CD4-positive, alpha-beta T cell treated with Interleukin-15 for 1 hour (primary cell): ENCODE measurements around the gene CYP2S1.
"Not testable (repeated sequence)": the region's sequence is repeated elsewhere in the genome, so short reads cannot be mapped to it uniquely, and the experiment has no call there.

Source experiments
- DNase-seq: peaks from one replicate; pipeline ENCODE4 v3.0.0-alpha.2; 2020

Gene CYP2S1, protein sequence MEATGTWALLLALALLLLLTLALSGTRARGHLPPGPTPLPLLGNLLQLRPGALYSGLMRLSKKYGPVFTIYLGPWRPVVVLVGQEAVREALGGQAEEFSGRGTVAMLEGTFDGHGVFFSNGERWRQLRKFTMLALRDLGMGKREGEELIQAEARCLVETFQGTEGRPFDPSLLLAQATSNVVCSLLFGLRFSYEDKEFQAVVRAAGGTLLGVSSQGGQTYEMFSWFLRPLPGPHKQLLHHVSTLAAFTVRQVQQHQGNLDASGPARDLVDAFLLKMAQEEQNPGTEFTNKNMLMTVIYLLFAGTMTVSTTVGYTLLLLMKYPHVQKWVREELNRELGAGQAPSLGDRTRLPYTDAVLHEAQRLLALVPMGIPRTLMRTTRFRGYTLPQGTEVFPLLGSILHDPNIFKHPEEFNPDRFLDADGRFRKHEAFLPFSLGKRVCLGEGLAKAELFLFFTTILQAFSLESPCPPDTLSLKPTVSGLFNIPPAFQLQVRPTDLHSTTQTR

GRCh38 chr19:41192574-41193429 lies at the start of gene CYP2S1:
Gene CYP2S1, plus strand, starts transcription at chr19:41193219. Its CDS starts 46 bp downstream, at chr19:41193265.
- DNase-seq: no peak

DNA sequence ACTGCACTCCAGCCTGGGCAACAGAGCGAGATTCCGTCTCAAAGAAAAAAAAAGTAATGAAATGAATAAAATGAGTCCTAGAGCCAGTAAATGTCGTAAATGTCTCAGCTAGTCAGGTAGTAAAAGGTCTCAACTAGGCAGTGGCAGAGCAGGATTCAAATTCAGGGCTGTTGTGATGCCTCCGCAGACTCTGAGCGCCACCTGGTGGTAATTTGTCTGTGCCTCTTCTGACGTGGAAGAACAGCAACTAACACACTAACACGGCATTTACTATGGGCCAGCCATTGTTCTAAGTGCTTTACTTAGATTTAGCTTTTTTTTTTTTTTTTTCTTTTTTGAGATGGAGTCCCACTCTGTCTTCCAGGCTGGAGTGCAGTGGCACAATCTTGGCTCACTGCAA lies 48.6 kb upstream of the CYP2S1 start:
- peak; percentile 85 for DNase-seq

GRCh38 chr19:41149831-41150230 lies 43.2 kb upstream of the CYP2S1 start:
- DNase-seq: no peak

DNA sequence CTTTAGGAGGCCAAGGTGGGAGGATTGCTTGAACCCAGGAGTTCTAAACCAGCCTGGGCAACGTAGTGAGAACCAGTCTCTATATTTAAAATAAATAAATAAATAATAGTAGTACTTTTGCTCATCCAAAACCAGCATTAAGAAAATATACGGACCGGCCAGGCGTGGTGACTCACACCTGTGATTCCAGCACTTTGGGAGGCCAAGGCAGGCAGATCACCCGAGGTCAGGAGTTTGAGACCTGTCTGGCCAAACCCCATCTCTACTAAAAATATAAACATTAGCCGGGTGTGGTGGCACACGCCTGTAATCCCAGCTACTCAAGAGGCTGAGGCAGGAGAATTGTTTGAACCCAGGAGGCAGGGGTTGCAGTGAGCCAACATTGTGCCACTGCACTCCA lies 42.0 kb upstream of the CYP2S1 start:
- not testable (repeated sequence) for DNase-seq

GRCh38 chr19:41154060-41154459 lies 39.0 kb upstream of the CYP2S1 start:
- DNase-seq: no peak

- DNase-seq: no peak
These were observed 36.8 kb upstream of the CYP2S1 start for GRCh38 chr19:41156207-41156606.

GRCh38 chr19:41159881-41160280 lies 33.1 kb upstream of the CYP2S1 start:
- DNase-seq: no peak

DNA sequence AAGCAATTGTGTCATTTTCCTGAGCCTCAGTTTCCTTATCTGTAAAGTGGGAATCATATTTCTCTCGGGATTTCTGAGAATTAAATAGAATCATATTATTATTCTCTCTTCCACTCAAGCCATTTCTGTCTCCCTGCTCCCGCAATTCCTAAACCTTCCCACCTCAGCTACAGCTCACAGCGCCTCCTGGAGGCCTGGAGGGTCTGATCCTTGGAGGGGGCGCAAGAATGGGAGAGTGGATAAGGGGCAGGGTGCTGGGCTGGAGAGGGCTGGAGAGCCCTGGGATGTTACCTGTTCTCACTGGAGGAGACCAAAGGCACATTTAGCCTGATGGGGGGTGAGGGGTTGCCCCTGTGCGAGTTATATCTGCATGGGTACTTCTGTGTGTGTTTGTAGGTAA lies 31.1 kb upstream of the CYP2S1 start:
- DNase-seq: no peak

- no peak for DNase-seq
These were observed 25.8 kb upstream of the CYP2S1 start for GRCh38 chr19:41166944-41167804.

- no peak for DNase-seq
These were observed 20.5 kb upstream of the CYP2S1 start for GRCh38 chr19:41172297-41173164.

GRCh38 chr19:41174297-41174928 lies 18.6 kb upstream of the CYP2S1 start:
- no peak for DNase-seq

GRCh38 chr19:41175801-41176777 lies 16.9 kb upstream of the CYP2S1 start:
- DNase-seq: peak; percentile 71

- not testable (repeated sequence) for DNase-seq
These were observed 12.8 kb upstream of the CYP2S1 start for GRCh38 chr19:41180173-41180572.

- no peak for DNase-seq
These were observed 5.8 kb upstream of the CYP2S1 start for GRCh38 chr19:41186971-41187883.

DNA sequence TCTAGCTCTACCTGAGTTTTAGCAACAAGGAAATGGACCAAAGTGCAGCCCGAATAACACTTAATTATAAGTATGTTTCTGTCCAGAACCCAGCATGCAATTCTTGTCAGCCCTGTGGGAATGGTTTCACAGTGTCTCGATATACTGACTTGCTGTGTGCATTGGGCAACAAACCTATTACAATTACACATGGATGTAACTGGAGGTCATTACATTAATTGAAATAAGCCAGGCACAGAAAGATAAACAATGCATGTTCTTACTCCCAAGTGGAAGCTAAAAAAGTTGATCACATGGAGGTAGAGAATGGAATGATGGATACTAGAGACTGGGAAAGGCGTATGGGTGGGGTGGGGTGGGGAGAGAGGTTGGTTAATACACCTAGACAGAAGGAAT lies 5.1 kb upstream of the CYP2S1 start:
- no peak for DNase-seq

DNA sequence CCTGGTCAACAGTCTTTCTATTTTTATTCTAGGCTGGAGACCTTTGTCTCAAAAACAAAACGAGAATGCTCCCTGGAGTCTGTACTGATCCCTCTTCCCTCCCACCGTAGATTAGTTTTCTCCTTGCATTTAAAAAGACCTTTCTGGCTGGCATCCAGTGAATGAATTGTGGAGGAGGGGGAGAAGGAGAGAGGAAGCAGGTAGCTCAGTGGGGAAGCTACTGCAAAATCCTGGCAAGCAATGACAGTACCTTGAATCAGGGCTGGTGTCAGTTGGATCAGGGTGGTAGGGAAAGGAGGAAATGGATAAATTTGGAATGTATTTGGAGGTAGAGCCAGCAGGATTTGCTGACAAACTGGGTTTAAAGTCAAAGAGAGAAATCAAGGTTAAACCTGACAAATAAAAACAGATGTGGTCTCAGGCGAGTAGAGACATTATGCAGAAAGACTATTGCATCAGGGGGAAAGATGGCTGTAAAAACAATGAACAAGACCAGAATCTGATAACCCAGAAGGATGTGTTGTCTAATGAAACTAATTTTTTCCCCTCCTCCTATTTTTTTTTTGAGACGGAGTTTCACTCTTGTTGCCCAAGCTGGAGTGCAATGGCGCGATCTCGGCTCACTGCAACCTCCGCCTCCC lies 3.5 kb upstream of the CYP2S1 start:
- DNase-seq: no peak

DNA sequence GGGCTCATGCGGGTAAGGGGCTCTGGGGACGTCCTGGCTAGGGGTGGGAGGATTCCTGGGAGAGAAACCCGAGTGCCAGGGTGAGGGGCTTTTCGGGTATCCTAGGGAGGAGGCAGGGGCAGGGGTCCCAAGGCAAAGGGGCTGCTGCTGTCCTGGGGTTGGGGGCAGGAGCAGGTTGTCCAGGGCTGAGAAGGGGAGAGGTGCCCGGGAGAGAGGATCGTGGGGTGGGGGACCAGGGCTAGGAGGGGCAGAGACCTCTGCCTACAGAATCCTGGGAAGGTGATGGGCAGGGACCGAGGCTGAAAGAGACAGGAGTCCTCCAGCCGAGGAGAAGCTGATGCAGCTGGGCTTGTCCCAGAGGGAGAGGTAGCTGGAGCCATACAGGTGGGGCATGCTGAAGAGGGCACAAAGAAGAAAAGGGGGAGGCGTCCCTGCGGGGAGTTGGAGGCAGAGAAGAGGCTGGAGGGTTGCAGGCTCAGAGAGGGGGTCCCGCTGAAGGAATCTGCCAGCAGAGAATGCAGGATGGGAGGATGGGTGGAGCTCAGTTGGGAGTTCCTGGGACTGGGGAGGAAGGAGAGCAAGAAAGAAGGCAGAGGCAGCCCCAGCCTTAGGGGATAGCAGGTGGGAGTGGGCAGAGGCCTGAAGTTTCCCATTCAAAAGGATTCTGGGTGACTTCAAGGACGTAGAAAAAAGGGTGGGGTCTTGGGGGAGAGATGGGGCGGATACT lies 574 bp downstream of the CYP2S1 start:
- DNase-seq: no peak

DNA sequence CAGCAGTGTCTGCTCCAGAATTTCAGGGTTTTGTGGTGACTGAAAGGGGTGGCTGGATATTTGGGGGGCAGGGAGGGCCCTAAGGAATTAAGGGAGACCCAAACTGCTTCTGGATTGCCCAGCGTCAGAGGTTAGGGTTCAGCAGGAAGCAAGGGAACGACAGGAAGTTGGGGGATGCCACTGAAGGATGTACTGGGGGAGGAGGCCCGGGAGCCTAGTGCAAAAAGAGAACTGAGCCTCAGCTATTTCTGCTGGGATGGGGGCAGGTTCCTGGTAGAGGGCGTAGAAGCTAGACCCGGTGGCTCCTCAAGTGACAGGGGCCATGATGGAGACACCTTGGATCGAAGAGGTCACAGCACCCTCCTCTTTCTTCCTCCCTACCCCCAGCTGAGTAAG lies 1.1 kb downstream of the CYP2S1 start:
- DNase-seq: no peak
